K562 (cell line): Measurements from ENCODE around the gene MCL1. TPM values are rescaled to one million over a fixed set of nuclear protein-coding genes. Genes with fewer than 3 reads are reported as not detected.

Source experiments
- CCAR2 ChIP-seq: fragments of 200-400 bp; formaldehyde crosslinking; IDR thresholded peaks from 2 replicates; pipeline ENCODE4 v1.6.1; 2017; ENCODE audit warnings: mild to moderate bottlenecking, low read depth, low read length
- HNRNPH1 ChIP-seq: fragments of 200-400 bp; formaldehyde crosslinking; optimal IDR thresholded peaks from 2 replicates; pipeline ENCODE3; 2017; ENCODE audit warnings: low read depth, mild to moderate bottlenecking, low read length, moderate library complexity
- HNRNPLL ChIP-seq: fragments of 200-400 bp; formaldehyde crosslinking; IDR thresholded peaks from 2 replicates; pipeline ENCODE4 v1.6.1; 2017; ENCODE audit warnings: low read length, low read depth, mild to moderate bottlenecking; ENCODE audit not compliant: poor library complexity, severe bottlenecking
- MNT ChIP-seq, 2 experiments: fragments of 450-650 bp; conservative IDR thresholded peaks; 2 replicates each; pipeline ENCODE4 v1.6.1; 2017; ENCODE audit warnings: mild to moderate bottlenecking in 2 of 2, moderate library complexity in 2 of 2
- MTA1 ChIP-seq: fragments of 450-650 bp; IDR thresholded peaks from 2 replicates; pipeline ENCODE4 v1.6.1; 2017; ENCODE audit warnings: borderline replicate concordance
- POLR3G ChIP-seq: IDR thresholded peaks from 2 replicates; pipeline ENCODE4 v1.6.1; 2011; ENCODE audit not compliant: insufficient read length, insufficient replicate concordance; ENCODE audit errors: extremely low read depth
- RAD51 ChIP-seq: fragments of 450-650 bp; IDR thresholded peaks from 2 replicates; pipeline ENCODE4 v1.7.1; 2016; ENCODE audit warnings: low read depth, mild to moderate bottlenecking, borderline replicate concordance
- REST ChIP-seq, 2 experiments: fragments of 450-650 bp; formaldehyde crosslinking in 1 of 2; IDR thresholded peaks; 2 replicates each; pipeline versions ENCODE4 v1.4.0 to v1.6.1; 2014 to 2020; ENCODE audit warnings: mild to moderate bottlenecking in 2 of 2, borderline replicate concordance in 1 of 2, low read depth in 1 of 2
- TAF15 ChIP-seq: fragments of 200-400 bp; formaldehyde crosslinking; IDR thresholded peaks from 2 replicates; pipeline ENCODE4 v1.6.1; 2017; ENCODE audit warnings: mild to moderate bottlenecking, low read depth, low read length, moderate library complexity
- TARDBP ChIP-seq: fragments of 450-650 bp; IDR thresholded peaks from 2 replicates; pipeline ENCODE4 v1.6.1; 2016
- TBL1XR1 ChIP-seq, 2 experiments: IDR thresholded peaks; 2 replicates each; pipeline ENCODE4 v1.6.1; 2012; ENCODE audit warnings: improper control_type of control experiment in 2 of 2, low read length in 2 of 2, mild to moderate bottlenecking in 1 of 2
- TOE1 ChIP-seq, 2 experiments: fragments of 450-650 bp in 1 of 2; sonication (generic) in 1 of 2; formaldehyde crosslinking in 1 of 2; IDR thresholded peaks; 2 replicates each; pipeline versions ENCODE4 v1.7.1 to v1.8.0; 2016 to 2022; ENCODE audit warnings: borderline replicate concordance in 2 of 2, mild to moderate bottlenecking in 2 of 2, antibody characterized with exemption in 1 of 2, inconsistent platforms in 1 of 2, low read depth in 1 of 2, missing genetic modification reagents in 1 of 2, moderate library complexity in 1 of 2
- ZNF354B ChIP-seq: fragments of 250-450 bp; sonication (Bioruptor Pico); IDR thresholded peaks from 2 replicates; pipeline ENCODE4 v1.4.0; 2020
- ZNF395 ChIP-seq: fragments of 200-800 bp; sonication (Bioruptor generic); IDR thresholded peaks from 2 replicates; pipeline ENCODE4 v1.6.1; 2017; ENCODE audit warnings: missing genetic modification characterization, missing compliant biosample characterization
- ZNF41 ChIP-seq: fragments of 250-450 bp; sonication (Bioruptor Pico); conservative IDR thresholded peaks from 2 replicates; pipeline ENCODE4 v1.4.0; 2020; ENCODE audit warnings: mild to moderate bottlenecking
- polyA plus RNA-seq, 8 experiments: library from polyadenylated mRNA; depleted of rRNA in 4 of 8; stranded (reverse) in 5 of 8; unstranded in 3 of 8; fragments of >200 nt; fragmentation: Nextera tagmentation in 2 of 8; fragmentation: Illumina TruSeq in 1 of 8; extraction: Ambion mirVana in 2 of 8; extraction: Trizol in 1 of 8; gene quantifications; 2 replicates each; pipeline versions ENCODE4 v1.2.1 to v1.2.3, GENCODE V29; 2011 to 2014; ENCODE audit warnings: inconsistent platforms in 1 of 8, missing spikeins in 1 of 8
- total RNA-seq, 7 experiments: library from RNA; depleted of rRNA in 6 of 7; stranded (reverse); fragments of >200 nt in 6 of 7; fragmentation: Illumina TruSeq in 2 of 7; extraction: Trizol in 2 of 7; gene quantifications; 2 replicates each; pipeline versions ENCODE4 v1.2.1 to v1.2.3, GENCODE V29; 2011 to 2021; ENCODE audit warnings: low replicate concordance in 1 of 7
- TF ChIP-seq, protein P1 (sequence below), 2 experiments: fragments of 450-650 bp in 1 of 2; sonication (generic) in 1 of 2; formaldehyde crosslinking; conservative IDR thresholded peaks; 2 replicates each; pipeline versions ENCODE4 v1.4.0 to v1.8.1; 2020 to 2022; ENCODE audit warnings: mild to moderate bottlenecking in 1 of 2, missing genetic modification reagents in 1 of 2

MCL1 gene
- total and polyA plus RNA-seq, 9 of the 15 experiments (the other 6 are each of a cell fraction or from before 2014, with no cell fraction given), result 27.1 to 224 (median 138) TPM

GRCh38 chr1:150560011-150560438 lies 19.4 kb downstream of the MCL1 start (continued):
- TF ChIP-seq REST (IDR thresholded peaks at IDR 0.05; ENCODE audit: borderline replicate concordance) (peak; percentile 44; the same call in 1 of the 2 replicates), REST (CRISPR knock-in tag; IDR thresholded peaks at IDR 0.05; ENCODE audit: low read depth) (no peak), POLR3G (no peak), MTA1 (no peak), ZNF395 (CRISPR knock-in tag) (no peak), TBL1XR1 (IDR thresholded peaks at IDR 0.05; ENCODE audit: low read length in 2 of 2) (no peak), ZNF354B (CRISPR knock-in tag) (no peak), TARDBP (no peak), TAF15 (no peak), CCAR2 (no peak), RAD51 (no peak), ZNF41 (CRISPR knock-in tag) (no peak), TOE1 (IDR thresholded peaks at IDR 0.05; ENCODE audit: borderline replicate concordance) (no peak; the same call in 1 of the 2 replicates), TOE1 (CRISPR knock-in tag; IDR thresholded peaks at IDR 0.05; ENCODE audit: borderline replicate concordance, low read depth) (no peak), HNRNPH1 (no peak), HNRNPLL (no peak), MNT (conservative IDR thresholded peaks at IDR 0.05) (0 out of 4 replicates have a peak, but pooled peaks of 1 of the 2 experiments have one; percentile 17)
- TF ChIP-seq, protein P1, sequence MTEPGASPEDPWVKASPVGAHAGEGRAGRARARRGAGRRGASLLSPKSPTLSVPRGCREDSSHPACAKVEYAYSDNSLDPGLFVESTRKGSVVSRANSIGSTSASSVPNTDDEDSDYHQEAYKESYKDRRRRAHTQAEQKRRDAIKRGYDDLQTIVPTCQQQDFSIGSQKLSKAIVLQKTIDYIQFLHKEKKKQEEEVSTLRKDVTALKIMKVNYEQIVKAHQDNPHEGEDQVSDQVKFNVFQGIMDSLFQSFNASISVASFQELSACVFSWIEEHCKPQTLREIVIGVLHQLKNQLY (CRISPR knock-in tag; conservative IDR thresholded peaks at IDR 0.05), result no peak
